Renal pelvis (tissue), 12 donors: ENCODE data around the gene MRPL11. TPM values are rescaled to one million over a fixed set of nuclear protein-coding genes. Genes with fewer than 3 reads are reported as not detected.

ENCODE experiments used
- DNase-seq: peaks from one replicate; pipeline ENCODE4 v3.0.0-alpha.2; 2013
- long read RNA-seq, 16 experiments: transcript quantifications; one replicate each; lab custom pipeline, GENCODE V29; 2026
- polyA plus RNA-seq, 3 donors: library from polyadenylated mRNA; unstranded; fragments of 120-200 nt; gene quantifications; one replicate each; pipeline ENCODE4 v1.2.1, GENCODE V29; 2013; ENCODE audit not compliant: insufficient read length in 3 of 3

The MRPL11 gene
- 10 to 100 TPM; 65.9 to 89.6 (median 85.9) TPM for polyA plus RNA-seq
- long read RNA-seq, donor 1, transcript MRPL11-203 (5 exons, 1,527 nt) = minor isoform, 12 of 55 reads
- long read RNA-seq, donor 1, transcript MRPL11-201 (5 exons, 1,605 nt) = major isoform, 42 of 55 reads
- long read RNA-seq, donor 1, partial matches to known transcripts = 0 of 55 reads
- long read RNA-seq, donor 1, other reads (novel, unspliced or antisense) = 0 of 55 reads
- long read RNA-seq, donor 2, transcript MRPL11-201 (5 exons, 1,605 nt) = major isoform, 66 of 76 reads
- long read RNA-seq, donor 2, transcript MRPL11-203 (5 exons, 1,527 nt) = minor isoform, 9 of 76 reads
- long read RNA-seq, donor 2, partial matches to known transcripts = 0 of 76 reads
- long read RNA-seq, donor 2, other reads (novel, unspliced or antisense) = 0 of 76 reads
- long read RNA-seq, donor 3, transcript MRPL11-201 (5 exons, 1,605 nt) = major isoform, 41 of 62 reads
- long read RNA-seq, donor 3, transcript MRPL11-203 (5 exons, 1,527 nt) = minor isoform, 10 of 62 reads
- long read RNA-seq, donor 3, partial matches to known transcripts = 5 of 62 reads
- long read RNA-seq, donor 3, other reads (novel, unspliced or antisense) = 6 of 62 reads
- long read RNA-seq, donor 4, transcript MRPL11-203 (5 exons, 1,527 nt) = minor isoform, 16 of 68 reads
- long read RNA-seq, donor 4, transcript MRPL11-201 (5 exons, 1,605 nt) = major isoform, 46 of 68 reads
- long read RNA-seq, donor 4, partial matches to known transcripts = 5 of 68 reads
- long read RNA-seq, donor 4, other reads (novel, unspliced or antisense) = 0 of 68 reads
- long read RNA-seq, donor 5, transcript MRPL11-201 (5 exons, 1,605 nt) = major isoform, 15 of 23 reads
- long read RNA-seq, donor 5, transcript MRPL11-203 (5 exons, 1,527 nt) = minor isoform, 8 of 23 reads
- long read RNA-seq, donor 5, partial matches to known transcripts = 0 of 23 reads
- long read RNA-seq, donor 5, other reads (novel, unspliced or antisense) = 0 of 23 reads
- long read RNA-seq, donor 6, transcript MRPL11-203 (5 exons, 1,527 nt) = minor isoform, 17 of 45 reads
- long read RNA-seq, donor 6, transcript MRPL11-201 (5 exons, 1,605 nt) = major isoform, 25 of 45 reads
- long read RNA-seq, donor 6, partial matches to known transcripts = 0 of 45 reads
- long read RNA-seq, donor 6, other reads (novel, unspliced or antisense) = 0 of 45 reads
- long read RNA-seq, donor 7, transcript MRPL11-203 (5 exons, 1,527 nt) = minor isoform, 14 of 78 reads
- long read RNA-seq, donor 7, transcript MRPL11-201 (5 exons, 1,605 nt) = major isoform, 44 of 78 reads
- long read RNA-seq, donor 7, partial matches to known transcripts = 13 of 78 reads
- long read RNA-seq, donor 7, other reads (novel, unspliced or antisense) = 5 of 78 reads
- long read RNA-seq, donor 8, transcript MRPL11-201 (5 exons, 1,605 nt) = major isoform, 25 of 31 reads
- long read RNA-seq, donor 8, partial matches to known transcripts = 0 of 31 reads
- long read RNA-seq, donor 8, other reads (novel, unspliced or antisense) = 0 of 31 reads
- long read RNA-seq, donor 9, transcript MRPL11-201 (5 exons, 1,605 nt) = major isoform, 61 of 80 reads
- long read RNA-seq, donor 9, partial matches to known transcripts = 0 of 80 reads
- long read RNA-seq, donor 9, other reads (novel, unspliced or antisense) = 14 of 80 reads
- long read RNA-seq, donor 10, transcript MRPL11-203 (5 exons, 1,527 nt) = minor isoform, 15 of 229 reads
- long read RNA-seq, donor 10, transcript MRPL11-201 (5 exons, 1,605 nt) = major isoform, 36 of 229 reads
- long read RNA-seq, donor 10, partial matches to known transcripts = 164 of 229 reads
- long read RNA-seq, donor 10, other reads (novel, unspliced or antisense) = 14 of 229 reads
- long read RNA-seq, donor 11, transcript MRPL11-203 (5 exons, 1,527 nt) = minor isoform, 6 of 37 reads
- long read RNA-seq, donor 11, transcript MRPL11-201 (5 exons, 1,605 nt) = major isoform, 30 of 37 reads
- long read RNA-seq, donor 11, partial matches to known transcripts = 0 of 37 reads
- long read RNA-seq, donor 11, other reads (novel, unspliced or antisense) = 0 of 37 reads
- long read RNA-seq, donor 12, transcript MRPL11-201 (5 exons, 1,605 nt) = major isoform, 49 of 58 reads
- long read RNA-seq, donor 12, transcript MRPL11-203 (5 exons, 1,527 nt) = minor isoform, 9 of 58 reads
- long read RNA-seq, donor 12, partial matches to known transcripts = 0 of 58 reads
- long read RNA-seq, donor 12, other reads (novel, unspliced or antisense) = 0 of 58 reads
- long read RNA-seq, donor 13, transcript MRPL11-201 (5 exons, 1,605 nt) = major isoform, 21 of 41 reads
- long read RNA-seq, donor 13, transcript MRPL11-203 (5 exons, 1,527 nt) = minor isoform, 9 of 41 reads
- long read RNA-seq, donor 13, partial matches to known transcripts = 10 of 41 reads
- long read RNA-seq, donor 13, other reads (novel, unspliced or antisense) = 0 of 41 reads
- long read RNA-seq, donor 14 = 0 reads
- long read RNA-seq, donor 15, transcript MRPL11-203 (5 exons, 1,527 nt) = minor isoform, 10 of 68 reads
- long read RNA-seq, donor 15, transcript MRPL11-201 (5 exons, 1,605 nt) = major isoform, 36 of 68 reads
- long read RNA-seq, donor 15, partial matches to known transcripts = 18 of 68 reads
- long read RNA-seq, donor 15, other reads (novel, unspliced or antisense) = 0 of 68 reads
- long read RNA-seq, donor 16, transcript MRPL11-201 (5 exons, 1,605 nt) = major isoform, 42 of 60 reads
- long read RNA-seq, donor 16, transcript MRPL11-203 (5 exons, 1,527 nt) = minor isoform, 11 of 60 reads
- long read RNA-seq, donor 16, partial matches to known transcripts = 0 of 60 reads
- long read RNA-seq, donor 16, other reads (novel, unspliced or antisense) = 7 of 60 reads

DNA sequence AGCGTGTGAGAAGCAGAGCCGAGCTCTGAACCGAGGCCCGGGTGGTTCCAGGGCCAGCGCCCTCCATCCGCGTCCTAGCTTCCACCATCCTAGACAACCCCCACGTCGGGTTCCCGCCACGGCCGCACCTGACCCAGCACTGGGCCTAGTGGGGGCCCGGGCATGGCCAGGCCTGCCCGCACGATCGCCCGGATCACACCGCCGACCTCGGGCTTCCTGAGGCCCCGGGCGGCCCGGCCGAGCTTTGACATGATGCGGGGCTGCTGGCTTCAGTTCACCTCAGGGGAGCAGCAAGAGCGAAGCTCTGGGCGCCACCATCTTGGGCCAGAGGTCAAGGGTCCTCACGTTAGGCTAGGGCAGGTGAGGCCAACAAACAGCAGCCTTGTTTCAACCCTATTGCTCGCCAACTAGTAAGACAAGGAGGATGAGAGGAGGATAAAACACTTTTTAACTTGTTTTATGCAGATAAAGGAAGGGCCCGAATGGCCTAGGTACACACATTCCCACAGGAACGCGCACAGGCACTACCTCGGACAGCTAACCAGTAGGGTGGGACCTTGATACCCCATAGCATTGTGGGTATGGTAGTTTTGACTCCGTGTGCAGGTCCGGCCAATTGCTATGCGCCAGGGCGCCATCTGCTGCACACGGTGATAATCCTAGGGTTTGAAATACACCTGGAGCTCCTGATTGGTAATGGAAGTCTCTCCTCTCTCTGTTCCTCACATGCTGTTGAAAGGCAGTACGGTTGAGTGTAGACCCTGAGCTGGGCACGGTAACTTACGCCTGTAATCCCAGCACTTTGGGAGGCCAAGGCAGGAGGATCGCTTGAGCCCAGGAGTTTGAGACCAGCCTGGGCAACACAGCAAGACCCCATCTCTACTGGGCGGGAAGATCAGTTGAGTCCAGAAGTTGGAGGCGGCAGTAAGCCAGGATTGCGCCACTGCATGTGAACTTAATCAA lies at the start of gene MRPL11:
Gene MRPL11, minus strand, starts transcription at position 345 of the 963 bp plus-strand sequence. Its CDS starts 94 bp downstream, at position 251.
- DNase-seq = peak; percentile 96

- no peak for DNase-seq
These were observed 46.2 kb upstream of the MRPL11 start for GRCh38 chr11:66484806-66485380.

DNA sequence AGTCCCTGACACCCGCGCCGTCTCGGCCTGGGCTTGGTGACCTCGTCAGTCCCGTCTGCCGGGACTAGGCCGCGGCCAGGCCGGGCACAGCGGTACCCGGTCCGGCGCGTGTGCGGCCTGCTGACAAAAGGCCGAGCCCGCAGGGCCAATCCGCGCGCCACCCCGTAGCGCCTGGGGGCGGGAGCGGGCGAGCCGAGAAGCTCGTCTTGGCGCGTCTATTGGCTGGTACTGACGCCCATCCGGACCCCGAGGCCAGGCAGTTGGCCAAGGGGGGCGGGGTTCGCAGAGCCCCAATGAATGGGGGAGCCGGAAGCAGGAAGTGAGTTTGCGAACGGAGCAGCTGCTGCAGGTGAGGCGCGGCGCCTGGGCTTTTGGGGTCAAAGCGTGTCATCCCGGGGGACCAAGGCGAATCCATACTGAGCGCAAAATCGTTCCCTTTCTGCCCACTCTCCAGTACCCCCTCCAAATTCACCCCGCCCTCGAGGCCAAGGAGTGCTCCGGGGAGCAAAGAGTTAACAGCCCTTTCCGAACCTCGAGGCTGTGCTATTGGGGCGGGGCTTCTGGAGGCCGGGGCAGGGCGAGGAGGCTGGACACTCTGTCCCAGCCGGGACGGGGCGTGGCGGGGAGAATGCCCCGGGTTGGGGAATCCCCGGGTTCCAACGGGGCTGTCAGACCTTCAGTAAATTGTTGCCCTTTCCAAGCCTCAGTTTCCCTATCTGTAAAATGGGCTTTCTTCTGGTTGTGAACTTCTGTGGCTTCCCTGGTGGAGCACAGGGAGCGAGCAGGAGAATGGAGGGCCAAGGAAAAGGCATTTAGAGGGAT lies 41.7 kb upstream of the MRPL11 start, which contains the start of gene DPP3:
Gene DPP3, plus strand, starts transcription at position 318 of the 822 bp plus-strand sequence. CDS start 1,767 bp downstream, outside the sequence.
- DNase-seq = peak; percentile 95

GRCh38 chr11:66479394-66480116 lies 40.9 kb upstream of the MRPL11 start:
- peak; percentile 67 for DNase-seq

GRCh38 chr11:66478729-66479393 lies 40.2 kb upstream of the MRPL11 start:
- DNase-seq = no peak

DNA sequence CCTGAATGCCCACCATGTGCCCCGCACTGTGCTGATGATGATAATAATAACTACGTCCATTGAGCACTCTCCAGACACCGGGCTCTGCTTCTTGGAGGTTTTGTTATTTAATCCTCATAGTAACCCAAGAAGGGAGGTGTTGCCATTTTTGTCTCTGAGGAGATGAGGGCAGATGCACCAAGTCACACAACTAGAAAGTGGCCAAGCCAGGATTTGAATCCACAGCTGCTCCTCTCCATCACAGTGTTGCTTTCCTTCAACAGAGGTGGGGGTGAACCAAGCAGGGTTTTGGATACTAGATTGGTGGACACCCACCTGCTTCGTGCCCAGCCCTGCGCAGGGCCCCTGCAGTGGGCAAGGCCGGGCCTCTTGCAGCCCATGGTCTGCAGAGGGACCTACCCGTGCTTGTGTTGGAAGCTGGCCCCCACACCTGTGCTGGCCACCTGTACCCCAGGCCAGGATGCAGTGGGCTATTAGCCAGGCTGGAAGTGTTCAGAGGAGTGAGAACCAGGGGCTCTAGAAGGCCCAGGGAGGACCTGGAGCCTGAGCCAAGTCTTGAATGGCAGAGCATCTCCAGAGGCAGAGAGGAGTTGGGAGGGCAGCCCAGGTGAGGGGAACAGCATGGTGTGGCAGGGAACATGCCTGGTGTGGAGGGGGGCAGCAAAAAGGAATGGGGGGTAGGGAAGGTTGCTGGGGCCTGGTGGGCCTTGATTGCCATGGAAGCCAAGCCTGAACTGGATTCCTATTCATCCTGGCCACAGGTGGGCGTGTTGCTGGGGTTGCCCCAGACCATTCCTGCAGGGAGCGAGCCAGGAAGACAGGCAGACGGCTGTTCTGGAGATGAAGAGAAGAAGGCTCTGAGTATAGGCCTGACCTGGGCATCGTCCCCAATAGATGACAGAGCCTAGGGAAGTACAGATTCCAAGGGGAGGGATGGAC lies 38.9 kb upstream of the MRPL11 start:
- DNase-seq = no peak

DNA sequence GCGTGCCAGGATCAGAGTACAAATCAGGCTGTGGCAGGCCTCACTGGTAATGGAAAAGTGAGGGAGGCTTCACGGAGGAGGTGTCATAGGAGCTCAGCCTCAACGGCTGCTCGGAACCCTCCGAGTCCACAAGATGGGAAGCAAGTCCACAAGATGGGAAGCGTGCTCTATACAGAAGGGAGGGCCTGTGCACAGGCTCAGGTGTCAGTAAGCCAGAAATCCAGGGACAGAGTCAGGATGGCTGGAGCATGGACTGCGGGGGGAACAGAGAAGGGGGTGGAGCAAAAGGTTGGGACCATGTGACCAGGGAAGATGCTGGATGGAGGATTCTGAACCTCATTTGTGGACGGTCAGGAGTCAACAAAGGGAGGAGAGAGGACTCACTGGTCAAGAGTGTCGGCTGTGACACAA lies 38.2 kb upstream of the MRPL11 start:
- DNase-seq = no peak

DNA sequence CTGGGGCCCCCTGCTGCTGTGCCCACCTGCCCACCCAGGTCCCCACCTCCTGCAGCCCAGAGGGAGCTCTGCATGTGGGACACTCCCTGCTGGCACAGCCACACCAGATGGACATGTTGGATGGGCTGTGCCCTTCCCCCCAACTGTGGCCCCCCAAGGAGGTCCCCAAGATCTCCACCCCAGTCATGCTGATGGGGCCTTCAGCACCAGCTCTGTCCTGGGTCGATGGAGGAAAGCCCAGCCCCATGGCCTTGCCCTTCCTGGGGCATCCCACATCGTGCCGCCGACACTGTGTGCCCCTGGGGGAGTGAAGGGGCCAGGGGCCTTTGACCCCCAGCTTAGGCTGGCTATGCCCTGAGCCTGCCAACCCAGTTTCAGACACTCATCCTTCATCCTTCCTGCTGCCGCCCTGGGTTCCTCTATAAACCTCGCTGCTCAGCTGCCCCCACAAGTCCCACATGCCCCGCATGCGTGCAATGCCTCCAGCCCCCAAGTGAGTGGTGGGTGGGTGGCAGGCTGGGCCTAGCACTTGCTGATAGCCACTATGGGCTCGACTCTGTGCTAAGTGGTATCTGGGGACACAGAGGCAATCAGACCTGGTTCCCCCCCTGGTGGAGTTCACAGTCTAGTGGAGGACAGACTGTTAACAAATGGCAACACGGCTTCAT lies 37.7 kb upstream of the MRPL11 start:
- DNase-seq = no peak

GRCh38 chr11:66475349-66476172 lies 36.9 kb upstream of the MRPL11 start:
- no peak for DNase-seq

- no peak for DNase-seq
These were observed 35.2 kb upstream of the MRPL11 start for GRCh38 chr11:66473608-66474515.

GRCh38 chr11:66473167-66473566 lies 34.5 kb upstream of the MRPL11 start:
- no peak for DNase-seq
